Nephron (organoid): ENCODE results near the gene FOXD1.

ENCODE experiments used
- H3K27ac Mint-ChIP-seq, 3 experiments: 2 replicates each; pipeline ENCODE4 v1.8.0; 2020; ENCODE audit warnings: mixed read lengths in 3 of 3, mild to moderate bottlenecking in 2 of 3, moderate library complexity in 1 of 3
- H3K27me3 Mint-ChIP-seq: 2 replicates; pipeline ENCODE4 v1.8.0; 2021; ENCODE audit warnings: low read depth, mild to moderate bottlenecking, moderate library complexity, mixed read lengths
- H3K36me3 Mint-ChIP-seq: 2 replicates; pipeline ENCODE4 v1.8.0; 2020; ENCODE audit warnings: low read depth, mixed read lengths
- H3K4me1 Mint-ChIP-seq: 2 replicates; pipeline ENCODE4 v1.8.0; 2020; ENCODE audit warnings: mixed read lengths
- H3K4me3 Mint-ChIP-seq, 3 experiments: 2 replicates each; pipeline ENCODE4 v1.8.0; 2020; ENCODE audit warnings: mild to moderate bottlenecking in 3 of 3, mixed read lengths in 3 of 3, moderate library complexity in 2 of 3
- H3K9me3 Mint-ChIP-seq: 2 replicates; pipeline ENCODE4 v1.8.0; 2020; ENCODE audit warnings: mixed read lengths
- TF ChIP-seq, protein P1 (sequence below), 3 experiments: fragments of 200-600 bp; sonication (generic); IDR thresholded peaks; one replicate each; pipeline ENCODE4 v1.5.0; 2021; ENCODE audit warnings: antibody characterized with exemption in 3 of 3; ENCODE audit not compliant: unreplicated experiment in 3 of 3

FOXD1 gene

DNA sequence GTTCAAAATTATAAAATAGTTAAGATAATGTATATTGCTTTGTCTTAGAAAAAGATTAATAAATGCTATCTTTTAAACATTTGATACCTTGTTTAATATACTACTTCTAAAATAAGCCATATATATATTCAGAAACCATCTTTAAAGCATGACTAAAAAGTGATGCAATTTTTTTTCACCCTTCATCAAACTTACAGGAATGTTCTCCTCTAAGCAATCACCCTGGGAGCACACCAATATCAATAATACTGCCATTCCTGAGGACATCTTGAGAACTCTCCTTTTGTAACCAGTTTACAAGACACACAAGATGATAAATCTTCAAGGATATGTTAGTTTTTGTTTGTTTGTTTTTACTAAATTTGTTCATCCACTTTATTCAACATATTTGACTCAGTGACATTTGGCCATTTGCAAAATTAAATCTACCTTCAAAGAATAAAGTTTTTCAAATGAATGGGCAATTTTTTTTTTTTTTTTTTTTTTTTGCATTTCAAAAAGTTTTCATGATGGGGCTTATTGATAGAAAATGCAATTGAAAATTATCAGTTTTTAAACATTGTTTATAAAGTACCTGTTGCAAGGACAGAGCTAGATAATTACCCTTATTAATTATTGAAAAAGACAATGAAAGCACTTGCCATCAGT is 17.2 kb downstream of the FOXD1 start:
- peaks cover 3% of the 10 kb centered on the region for H3K9me3 Mint-ChIP-seq
- H3K4me3 Mint-ChIP-seq, result no peak overlapping the region
- H3K4me1 Mint-ChIP-seq, result no peaks in the 10 kb centered on the region
- no peaks in the 10 kb centered on the region for H3K36me3 Mint-ChIP-seq
- peaks cover 84% of the 10 kb centered on the region for H3K27me3 Mint-ChIP-seq
- H3K27ac Mint-ChIP-seq, result no peak overlapping the region
- TF ChIP-seq, protein P1, sequence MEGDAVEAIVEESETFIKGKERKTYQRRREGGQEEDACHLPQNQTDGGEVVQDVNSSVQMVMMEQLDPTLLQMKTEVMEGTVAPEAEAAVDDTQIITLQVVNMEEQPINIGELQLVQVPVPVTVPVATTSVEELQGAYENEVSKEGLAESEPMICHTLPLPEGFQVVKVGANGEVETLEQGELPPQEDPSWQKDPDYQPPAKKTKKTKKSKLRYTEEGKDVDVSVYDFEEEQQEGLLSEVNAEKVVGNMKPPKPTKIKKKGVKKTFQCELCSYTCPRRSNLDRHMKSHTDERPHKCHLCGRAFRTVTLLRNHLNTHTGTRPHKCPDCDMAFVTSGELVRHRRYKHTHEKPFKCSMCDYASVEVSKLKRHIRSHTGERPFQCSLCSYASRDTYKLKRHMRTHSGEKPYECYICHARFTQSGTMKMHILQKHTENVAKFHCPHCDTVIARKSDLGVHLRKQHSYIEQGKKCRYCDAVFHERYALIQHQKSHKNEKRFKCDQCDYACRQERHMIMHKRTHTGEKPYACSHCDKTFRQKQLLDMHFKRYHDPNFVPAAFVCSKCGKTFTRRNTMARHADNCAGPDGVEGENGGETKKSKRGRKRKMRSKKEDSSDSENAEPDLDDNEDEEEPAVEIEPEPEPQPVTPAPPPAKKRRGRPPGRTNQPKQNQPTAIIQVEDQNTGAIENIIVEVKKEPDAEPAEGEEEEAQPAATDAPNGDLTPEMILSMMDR (IDR thresholded peaks at IDR 0.05; ENCODE audit: unreplicated experiment in 3 of 3), result no peak

DNA sequence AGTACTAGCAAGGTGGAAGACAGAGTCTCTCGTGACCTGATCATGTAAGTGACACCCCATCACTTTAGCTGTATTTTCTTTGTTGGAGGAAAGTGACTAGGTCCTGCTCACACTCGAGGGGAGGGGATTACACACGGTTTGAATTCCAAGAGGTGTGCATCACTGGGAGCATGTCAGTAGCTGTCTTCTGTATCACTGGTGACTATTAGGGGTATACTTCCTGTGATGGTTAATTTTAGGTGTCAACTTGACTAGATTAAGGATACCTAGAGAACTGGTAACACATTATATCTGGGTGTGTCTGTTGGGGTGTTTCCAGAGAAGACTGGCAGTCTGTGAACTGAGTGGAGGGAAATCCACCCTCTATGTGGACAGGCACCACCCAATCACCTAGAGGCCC is 22.5 kb downstream of the FOXD1 start:
- no peak overlapping the region for H3K27ac Mint-ChIP-seq
- peaks cover 20% of the 10 kb centered on the region for H3K4me1 Mint-ChIP-seq
- TF ChIP-seq, protein P1 (IDR thresholded peaks at IDR 0.05; ENCODE audit: unreplicated experiment in 3 of 3), result no peak
- H3K9me3 Mint-ChIP-seq, result peaks cover 3% of the 10 kb centered on the region
- no peak overlapping the region for H3K4me3 Mint-ChIP-seq
- peaks cover 76% of the 10 kb centered on the region for H3K27me3 Mint-ChIP-seq
- H3K36me3 Mint-ChIP-seq, result no peaks in the 10 kb centered on the region

DNA sequence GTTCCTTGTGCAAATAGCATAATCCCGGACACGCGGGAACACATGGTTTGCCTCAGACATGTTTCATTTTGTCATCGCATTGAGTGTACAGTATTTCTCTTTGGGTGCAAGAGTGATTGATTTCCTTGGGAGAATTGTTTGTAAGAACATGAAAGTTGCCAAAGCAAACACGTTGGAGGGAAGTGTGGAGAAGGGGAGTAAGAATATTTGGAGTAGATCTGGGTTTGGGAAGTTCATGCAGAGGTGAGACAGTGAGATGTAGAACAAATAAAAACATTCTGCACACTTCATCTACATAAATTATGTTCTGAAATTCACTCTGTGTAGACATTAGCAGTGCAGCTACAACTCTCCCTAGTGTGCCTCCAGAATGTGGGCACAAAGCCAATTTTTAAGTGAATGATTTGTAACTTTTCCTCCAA is 24.0 kb downstream of the FOXD1 start:
- Mint-ChIP-seq H3K4me3 (no peak overlapping the region), H3K4me1 (peaks cover 32% of the 10 kb centered on the region), H3K9me3 (peaks cover 3% of the 10 kb centered on the region), H3K27me3 (peaks cover 80% of the 10 kb centered on the region), H3K36me3 (no peaks in the 10 kb centered on the region), H3K27ac (peak overlapping the region in 1 of 3 experiments; percentile 0)
- TF ChIP-seq, protein P1 (IDR thresholded peaks at IDR 0.05; ENCODE audit: unreplicated experiment in 3 of 3), result no peak

DNA sequence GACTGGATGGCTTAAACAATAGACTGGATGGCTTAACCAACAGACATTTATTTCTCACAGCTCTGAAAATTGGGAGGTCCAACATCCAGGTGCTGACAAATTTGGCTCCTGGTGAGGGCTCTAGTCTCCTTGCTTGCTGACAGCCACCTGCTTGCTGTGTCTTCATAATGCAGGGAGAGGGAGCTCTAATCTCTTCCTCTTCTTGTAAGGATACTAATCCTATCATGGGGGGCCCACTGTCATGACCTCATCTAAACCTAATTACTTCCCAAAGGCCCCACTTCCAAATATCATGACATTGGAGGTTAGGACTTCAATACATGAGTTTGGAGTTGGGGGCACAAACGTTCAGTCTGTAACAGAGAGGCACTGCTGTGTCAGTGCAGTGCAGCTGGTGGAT is 26.4 kb downstream of the FOXD1 start:
- Mint-ChIP-seq H3K4me3 (no peak overlapping the region), H3K4me1 (peaks cover 52% of the 10 kb centered on the region), H3K27me3 (peaks cover 86% of the 10 kb centered on the region), H3K27ac (no peak overlapping the region), H3K36me3 (no peaks in the 10 kb centered on the region), H3K9me3 (no peaks in the 10 kb centered on the region)
- TF ChIP-seq, protein P1 (IDR thresholded peaks at IDR 0.05; ENCODE audit: unreplicated experiment in 3 of 3), result peak in 1 of 3 experiments; percentile 35

DNA sequence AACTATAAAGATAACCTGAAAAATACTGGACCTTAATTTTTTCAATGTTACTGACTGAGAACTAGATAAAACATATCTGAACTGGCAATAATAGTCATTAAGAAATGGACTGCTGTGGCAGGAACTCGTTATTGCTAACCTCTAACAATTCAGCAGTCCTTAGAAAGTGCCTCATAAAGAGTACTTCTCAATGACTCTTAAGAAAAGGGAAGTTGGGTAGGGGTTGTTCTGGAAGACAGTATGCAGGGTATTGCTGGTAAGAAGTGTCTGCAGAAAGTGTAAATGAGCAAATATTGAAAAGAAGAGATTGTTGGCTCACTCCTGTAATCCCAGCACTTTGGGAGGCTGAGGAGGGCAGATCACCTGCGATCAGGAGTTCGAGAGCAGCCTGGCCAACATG is 27.9 kb downstream of the FOXD1 start:
- H3K4me3 Mint-ChIP-seq, result peak overlapping the region in 2 of 3 experiments; percentile 47 to 78

More for the DNA sequence above, 27.9 kb downstream of the FOXD1 start:
- TF ChIP-seq, protein P1 (IDR thresholded peaks at IDR 0.05; ENCODE audit: unreplicated experiment in 3 of 3), result no peak
- H3K4me1 Mint-ChIP-seq, result peaks cover 60% of the 10 kb centered on the region
- no peaks in the 10 kb centered on the region for H3K9me3 Mint-ChIP-seq
- peaks cover 84% of the 10 kb centered on the region for H3K27me3 Mint-ChIP-seq
- H3K36me3 Mint-ChIP-seq, result no peaks in the 10 kb centered on the region
- H3K27ac Mint-ChIP-seq, result peak overlapping the region; percentile 12 to 95 (median 47)
